K562 (cell line): ENCODE measurements around the gene SMC5. TPM values are rescaled to one million over a fixed set of nuclear protein-coding genes. Genes with fewer than 3 reads are reported as not detected.

Experiments used
- ATAC-seq: fragments of 200-7000 bp; cut with Tn5 transposase; 3 replicates; pipeline ENCODE4 v1.9.1; 2020; ENCODE audit warnings: moderate library complexity
- BruUV-seq: library from RNA; stranded (reverse); fragments of 400-500 nt; replicated peaks from 2 replicates; lab custom pipeline; 2021; lab: Mats Ljungman, UMichigan
- CTCF ChIA-PET: fragments of 300-600 bp; formaldehyde crosslinking; extraction: SDS; loops from one replicate; lab custom pipeline; 2021; ENCODE audit warnings: low intra/inter-chr PET ratio; lab: Yijun Ruan, JAX
- POLR2A ChIA-PET: fragments of 300-600, 350-650 bp; sonication (Branson Sonifier 250); formaldehyde crosslinking; extraction: SDS; loops from one replicate; lab custom pipeline; 2021; ENCODE audit warnings: antibody characterized with exemption, inconsistent platforms; lab: Yijun Ruan, JAX
- DNase-seq, 4 experiments: peaks; one replicate each; pipeline versions ENCODE4 v3.0.0 to v3.0.0-alpha.2; 2011 to 2018; ENCODE audit warnings: low spot score in 3 of 4, mixed read lengths in 3 of 4; ENCODE audit errors: extremely low read depth in 1 of 4
- FAIRE-seq: peaks from 2 replicates; lab custom pipeline; 2011; peaks lifted over from hg19 to GRCh38; lab: Jason Lieb, UNC
- H2AFZ ChIP-seq: 2 replicates; pipeline ENCODE4 v1.6.0; 2011; ENCODE audit warnings: low read depth, low read length, control low read depth, inconsistent platforms
- H3K27ac ChIP-seq: fragments of 200-600 bp; 3 replicates; pipeline ENCODE4 v1.8.0; 2011; ENCODE audit warnings: low read depth, mild to moderate bottlenecking, control low read depth, inconsistent platforms, low read length, moderate library complexity, mixed read lengths; ENCODE audit errors: extremely low read depth
- H3K27me3 ChIP-seq, 2 experiments: fragments of 300-600 bp in 1 of 2; 2 replicates in 1 of 2; 3 replicates in 1 of 2; pipeline versions ENCODE4 v1.6.0 to v1.8.0; 2011; ENCODE audit warnings: inconsistent platforms in 2 of 2, low read length in 2 of 2, mild to moderate bottlenecking in 1 of 2, mixed read lengths in 1 of 2, moderate library complexity in 1 of 2; ENCODE audit not compliant: control insufficient read depth in 2 of 2, insufficient read depth in 2 of 2
- H3K36me3 ChIP-seq: fragments of 300-600 bp; 3 replicates; pipeline ENCODE4 v1.8.0; 2011; ENCODE audit warnings: mild to moderate bottlenecking, low read length, inconsistent platforms; ENCODE audit not compliant: control insufficient read depth, insufficient read depth
- H3K4me1 ChIP-seq, 2 experiments: fragments of 200-600 bp in 1 of 2; replicated peaks in 1 of 2; 2 replicates in 1 of 2; 3 replicates in 1 of 2; pipeline versions ENCODE4 v1.5.1 to v1.8.0; 2011; ENCODE audit warnings: inconsistent platforms in 2 of 2, low read length in 2 of 2, mild to moderate bottlenecking in 1 of 2, mixed read lengths in 1 of 2, moderate library complexity in 1 of 2; ENCODE audit not compliant: control insufficient read depth in 2 of 2, insufficient read depth in 2 of 2
- H3K4me2 ChIP-seq: 2 replicates; pipeline ENCODE4 v1.6.1; 2011; ENCODE audit warnings: low read length, control low read depth, inconsistent platforms, mixed read lengths; ENCODE audit not compliant: insufficient read depth
- H3K4me3 ChIP-seq: fragments of 200-600 bp; sonication (generic), shearing (Covaris generic); 2 replicates; pipeline ENCODE4 v1.5.1; 2016; ENCODE audit warnings: control low read depth, inconsistent platforms
- H3K79me2 ChIP-seq: fragments of 200-600 bp; 3 replicates; pipeline ENCODE4 v1.8.0; 2011; ENCODE audit warnings: low read length, inconsistent platforms; ENCODE audit not compliant: control insufficient read depth, insufficient read depth
- H3K9ac ChIP-seq, 2 experiments: 2 replicates each; pipeline versions ENCODE4 v1.6.0 to v1.6.1; 2011; ENCODE audit warnings: low read depth in 2 of 2, low read length in 2 of 2, control low read depth in 1 of 2, inconsistent platforms in 1 of 2, mild to moderate bottlenecking in 1 of 2, mixed read lengths in 1 of 2; ENCODE audit not compliant: insufficient read depth in 1 of 2
- H3K9me1 ChIP-seq: one replicate; pipeline ENCODE4 v1.6.0; 2011; ENCODE audit warnings: inconsistent platforms, mild to moderate bottlenecking, low read length, moderate library complexity; ENCODE audit not compliant: control insufficient read depth, insufficient read depth
- H3K9me3 ChIP-seq: replicated peaks from 2 replicates; pipeline ENCODE4 v1.5.1; 2011; ENCODE audit warnings: low read depth, low read length, inconsistent platforms; ENCODE audit not compliant: control insufficient read depth, insufficient read depth
- H4K20me1 ChIP-seq: replicated peaks from 2 replicates; pipeline ENCODE4 v1.6.1; 2011; ENCODE audit warnings: low read length, inconsistent platforms, mixed read lengths; ENCODE audit not compliant: control insufficient read depth, insufficient read depth
- ATF7 ChIP-seq: fragments of 450-650 bp; IDR thresholded peaks from 2 replicates; pipeline ENCODE4 v1.7.1; 2014; ENCODE audit warnings: mild to moderate bottlenecking, moderate library complexity
- CEBPB ChIP-seq: fragments of 450-650 bp; IDR thresholded peaks from 2 replicates; pipeline ENCODE4 v1.6.1; 2016; ENCODE audit warnings: missing genetic modification characterization, missing compliant biosample characterization
- CEBPG ChIP-seq, 3 experiments: fragments of 200-800 bp in 1 of 3; sonication (Bioruptor generic) in 1 of 3; sonication (generic) in 1 of 3; formaldehyde crosslinking in 1 of 3; IDR thresholded peaks in 2 of 3; conservative IDR thresholded peaks in 1 of 3; 2 replicates each; pipeline versions ENCODE4 v1.6.1 to v1.8.0; 2016 to 2022; ENCODE audit warnings: missing compliant biosample characterization in 2 of 3, missing genetic modification characterization in 2 of 3, mild to moderate bottlenecking in 1 of 3, missing genetic modification reagents in 1 of 3
- CXXC5 ChIP-seq: fragments of 250-450 bp; sonication (Bioruptor Pico); IDR thresholded peaks from 2 replicates; pipeline ENCODE4 v1.8.0; 2022; ENCODE audit warnings: inconsistent platforms, mild to moderate bottlenecking, moderate library complexity
- EP300 ChIP-seq: IDR thresholded peaks from 2 replicates; pipeline ENCODE4 v1.6.1; 2012; ENCODE audit warnings: low read length, improper control_type of control experiment
- HNRNPH1 ChIP-seq: fragments of 200-400 bp; formaldehyde crosslinking; optimal IDR thresholded peaks from 2 replicates; pipeline ENCODE3; 2017; ENCODE audit warnings: low read depth, mild to moderate bottlenecking, low read length, moderate library complexity
- JUND ChIP-seq, 2 experiments: IDR thresholded peaks; 2 replicates in 1 of 2; 3 replicates in 1 of 2; pipeline ENCODE4 v1.6.1; 2011; ENCODE audit warnings: borderline replicate concordance in 2 of 2, low read depth in 2 of 2, low read length in 2 of 2, improper control_type of control experiment in 1 of 2, missing biosample characterization in 1 of 2, missing genetic modification characterization in 1 of 2, missing genetic modification reagents in 1 of 2
- KDM1A ChIP-seq, 2 experiments: fragments of 450-650 bp; IDR thresholded peaks; 2 replicates each; pipeline ENCODE4 v1.6.1; 2016; ENCODE audit warnings: mild to moderate bottlenecking in 2 of 2
- MED1 ChIP-seq: sonication (generic); formaldehyde crosslinking; IDR thresholded peaks from 2 replicates; pipeline ENCODE4 v1.8.1; 2023; ENCODE audit warnings: missing genetic modification reagents, borderline replicate concordance
- SMAD4 ChIP-seq: fragments of 250-450 bp; sonication (Bioruptor Pico); conservative IDR thresholded peaks from 2 replicates; pipeline ENCODE4 v1.8.0; 2021; ENCODE audit warnings: inconsistent platforms, mild to moderate bottlenecking, moderate library complexity
- SMARCE1 ChIP-seq: fragments of 450-650 bp; IDR thresholded peaks from 2 replicates; pipeline ENCODE4 v1.7.1; 2016; ENCODE audit warnings: mild to moderate bottlenecking
- TRIM24 ChIP-seq, 2 experiments: fragments of 450-650 bp; IDR thresholded peaks; 2 replicates each; pipeline ENCODE4 v1.6.1; 2016
- ZNF274 ChIP-seq: IDR thresholded peaks from 2 replicates; pipeline ENCODE4 v1.6.1; 2011; ENCODE audit warnings: low read depth, mild to moderate bottlenecking, low read length, moderate library complexity, borderline replicate concordance
- ZNF311 ChIP-seq: fragments of 250-450 bp; sonication (Bioruptor Pico); IDR thresholded peaks from 2 replicates; pipeline ENCODE4 v1.4.0; 2020; ENCODE audit warnings: mild to moderate bottlenecking, moderate library complexity
- ZSCAN32 ChIP-seq: fragments of 450-650 bp; formaldehyde crosslinking; IDR thresholded peaks from 2 replicates; pipeline ENCODE4 v1.4.0; 2020; ENCODE audit warnings: mild to moderate bottlenecking, moderate library complexity
- in situ Hi-C: fragments of 300-500 bp; cut with MboI; formaldehyde crosslinking; loops from 4 replicates; pipeline ENCODE4 v1.15.0; 2018; ENCODE audit warnings: inconsistent platforms, mixed read lengths
- intact Hi-C: fragments of 100-400 bp; cut with micrococcal nuclease; formaldehyde crosslinking; loops from 2 replicates; pipeline ENCODE4 v1.14.2; 2022
- polyA plus RNA-seq, 8 experiments: library from polyadenylated mRNA; depleted of rRNA in 4 of 8; stranded (reverse) in 5 of 8; unstranded in 3 of 8; fragments of >200 nt; fragmentation: Nextera tagmentation in 2 of 8; fragmentation: Illumina TruSeq in 1 of 8; extraction: Ambion mirVana in 2 of 8; extraction: Trizol in 1 of 8; gene quantifications; 2 replicates each; pipeline versions ENCODE4 v1.2.1 to v1.2.3, GENCODE V29; 2011 to 2014; ENCODE audit warnings: inconsistent platforms in 1 of 8, missing spikeins in 1 of 8
- total RNA-seq, 7 experiments: library from RNA; depleted of rRNA in 6 of 7; stranded (reverse); fragments of >200 nt in 6 of 7; fragmentation: Illumina TruSeq in 2 of 7; extraction: Trizol in 2 of 7; gene quantifications; 2 replicates each; pipeline versions ENCODE4 v1.2.1 to v1.2.3, GENCODE V29; 2011 to 2021; ENCODE audit warnings: low replicate concordance in 1 of 7
- TF ChIP-seq, protein P1 (sequence below): fragments of 450-650 bp; formaldehyde crosslinking; IDR thresholded peaks from 2 replicates; pipeline ENCODE4 v1.4.0; 2022; ENCODE audit warnings: mild to moderate bottlenecking, moderate library complexity
- TF ChIP-seq, protein P2 (sequence below): fragments of 450-650 bp; IDR thresholded peaks from 2 replicates; pipeline ENCODE4 v1.6.1; 2016
- TF ChIP-seq, protein P3 (sequence below), 2 experiments: fragments of 450-650 bp in 1 of 2; sonication (generic) in 1 of 2; formaldehyde crosslinking in 1 of 2; IDR thresholded peaks in 1 of 2; conservative IDR thresholded peaks in 1 of 2; 2 replicates each; pipeline versions ENCODE4 v1.6.1 to v1.8.1; 2016 to 2023; ENCODE audit warnings: mild to moderate bottlenecking in 2 of 2, moderate library complexity in 2 of 2, inconsistent platforms in 1 of 2, missing genetic modification reagents in 1 of 2

SMC5 gene
- total and polyA plus RNA-seq, 9 of the 15 experiments (the other 6 are each of a cell fraction or from before 2014, with no cell fraction given): 3.5 to 43.2 (median 21.4) TPM

DNA sequence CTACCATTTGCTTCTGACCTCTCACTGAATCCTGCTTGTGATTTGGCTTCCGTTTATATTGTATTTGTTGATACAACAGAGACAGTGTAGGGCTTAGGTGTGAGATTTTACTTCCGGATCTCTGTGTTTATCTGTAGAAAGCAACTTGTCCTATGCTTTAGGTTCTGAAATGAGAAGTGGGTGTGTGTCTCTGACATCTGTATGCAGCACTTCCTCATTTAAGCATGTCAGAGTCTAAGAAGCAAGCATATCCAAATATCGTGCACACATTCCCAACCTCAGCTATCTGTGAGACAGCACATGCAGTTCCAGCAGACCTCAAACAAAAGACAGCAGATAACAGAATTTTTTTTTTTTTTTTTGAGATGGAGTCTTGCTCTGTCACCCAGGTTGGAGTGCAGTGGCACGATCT, 139.4 kb downstream of the SMC5 start (continued):
- TF ChIP-seq ZNF274: peak; percentile 78
- TF ChIP-seq ZNF311 (CRISPR knock-in tag): peak; percentile 34; the same call in 1 of the 2 replicates
- TF ChIP-seq KDM1A (IDR thresholded peaks at IDR 0.05): peak; percentile 94 to 95

DNA sequence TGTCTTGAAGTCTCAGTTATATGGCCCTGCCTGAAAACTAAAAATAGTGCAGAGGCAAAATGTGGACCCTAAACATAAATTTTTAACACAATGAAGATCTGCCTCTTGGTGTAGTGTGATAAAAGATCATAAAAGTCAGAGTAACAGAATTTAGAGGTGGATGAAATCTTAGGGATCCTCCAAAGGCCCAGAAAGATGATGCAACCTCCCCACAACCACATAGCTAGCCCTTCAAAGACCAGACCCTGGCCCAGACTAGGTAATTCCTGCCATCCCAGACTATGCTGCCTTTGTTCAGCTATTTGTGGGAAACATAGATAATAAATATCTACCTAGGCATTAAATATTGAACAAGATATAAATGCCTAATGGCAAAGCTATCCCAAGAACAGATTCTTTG, 140.4 kb downstream of the SMC5 start:
- Histone ChIP-seq H3K4me2 (no peak overlapping the region), H3K9ac (no peak overlapping the region), H2AFZ (no peak overlapping the region), H3K9me3 (no peaks in the 10 kb centered on the region), H3K4me3 (no peak overlapping the region), H3K79me2 (peaks cover 82% of the 10 kb centered on the region), H3K36me3 (no peaks in the 10 kb centered on the region), H3K27me3 (no peaks in the 10 kb centered on the region), H3K4me1 (peaks cover 17 to 35% of the 10 kb centered on the region in 2 experiments; a peak in 4 of 5 replicates), H3K27ac (no peak overlapping the region), H4K20me1 (peaks cover 22% of the 10 kb centered on the region), H3K9me1 (no peaks in the 10 kb centered on the region)
- FAIRE-seq (no peak), ATAC-seq (peak; percentile 56), DNase-seq (no peak)
- in situ Hi-C loops (no loop called here), intact Hi-C loops (loop anchor here (2.0 kb wide), 1 partner anchor 14 kb away; no protein-coding TSS in a partner anchor)
- ChIA-PET POLR2A (interaction anchor here (0.9 to 2.9 kb wide), 6 partner anchors 8 to 21 kb away, joined by 3 to 22 read pairs (median 8); partner anchors contain the start of gene KLF9), CTCF (no interaction called here)
- BruUV-seq: no TSS peak
- TF ChIP-seq, protein P1, sequence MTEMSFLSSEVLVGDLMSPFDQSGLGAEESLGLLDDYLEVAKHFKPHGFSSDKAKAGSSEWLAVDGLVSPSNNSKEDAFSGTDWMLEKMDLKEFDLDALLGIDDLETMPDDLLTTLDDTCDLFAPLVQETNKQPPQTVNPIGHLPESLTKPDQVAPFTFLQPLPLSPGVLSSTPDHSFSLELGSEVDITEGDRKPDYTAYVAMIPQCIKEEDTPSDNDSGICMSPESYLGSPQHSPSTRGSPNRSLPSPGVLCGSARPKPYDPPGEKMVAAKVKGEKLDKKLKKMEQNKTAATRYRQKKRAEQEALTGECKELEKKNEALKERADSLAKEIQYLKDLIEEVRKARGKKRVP (CRISPR knock-in tag): peak; percentile 89
- TF ChIP-seq HNRNPH1: no peak
- no peak for TF ChIP-seq MED1
- no peak for TF ChIP-seq SMARCE1
- TF ChIP-seq, protein P2, sequence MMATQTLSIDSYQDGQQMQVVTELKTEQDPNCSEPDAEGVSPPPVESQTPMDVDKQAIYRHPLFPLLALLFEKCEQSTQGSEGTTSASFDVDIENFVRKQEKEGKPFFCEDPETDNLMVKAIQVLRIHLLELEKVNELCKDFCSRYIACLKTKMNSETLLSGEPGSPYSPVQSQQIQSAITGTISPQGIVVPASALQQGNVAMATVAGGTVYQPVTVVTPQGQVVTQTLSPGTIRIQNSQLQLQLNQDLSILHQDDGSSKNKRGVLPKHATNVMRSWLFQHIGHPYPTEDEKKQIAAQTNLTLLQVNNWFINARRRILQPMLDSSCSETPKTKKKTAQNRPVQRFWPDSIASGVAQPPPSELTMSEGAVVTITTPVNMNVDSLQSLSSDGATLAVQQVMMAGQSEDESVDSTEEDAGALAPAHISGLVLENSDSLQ: no peak
- TF ChIP-seq ZSCAN32 (CRISPR knock-in tag): peak; percentile 78
- peak; percentile 55; the same call in 1 of the 2 replicates for TF ChIP-seq ATF7
- TF ChIP-seq JUND (IDR thresholded peaks at IDR 0.05; ENCODE audit: borderline replicate concordance, low read depth, low read length): peak; percentile 73
- no peak for TF ChIP-seq JUND (tag; IDR thresholded peaks at IDR 0.05; ENCODE audit: borderline replicate concordance, low read depth, low read length)
- 0 out of 2 replicates have a peak, but pooled peaks have one; percentile 10 for TF ChIP-seq EP300
- TF ChIP-seq TRIM24 (IDR thresholded peaks at IDR 0.05): peak in 1 of 2 experiments; percentile 48; a peak in 1 of 4 replicates
- peak; percentile 90 for TF ChIP-seq CEBPG (CRISPR knock-in tag; IDR thresholded peaks at IDR 0.05)
- TF ChIP-seq CEBPG (tag; conservative IDR thresholded peaks at IDR 0.05 in 1 of 2, IDR thresholded peaks at IDR 0.05 in 1 of 2): peak; percentile 81 to 90
- TF ChIP-seq, protein P3, sequence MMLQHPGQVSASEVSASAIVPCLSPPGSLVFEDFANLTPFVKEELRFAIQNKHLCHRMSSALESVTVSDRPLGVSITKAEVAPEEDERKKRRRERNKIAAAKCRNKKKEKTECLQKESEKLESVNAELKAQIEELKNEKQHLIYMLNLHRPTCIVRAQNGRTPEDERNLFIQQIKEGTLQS (IDR thresholded peaks at IDR 0.05): peak; percentile 94
- TF ChIP-seq, protein P3 (CRISPR knock-in tag; conservative IDR thresholded peaks at IDR 0.05): no peak
- peak; percentile 61 for TF ChIP-seq CEBPB (tag)
- TF ChIP-seq CXXC5: 0 out of 2 replicates have a peak, but pooled peaks have one; percentile 36
- peak; percentile 38 for TF ChIP-seq SMAD4
